ENCODE results near the gene WRAP73.

DNA sequence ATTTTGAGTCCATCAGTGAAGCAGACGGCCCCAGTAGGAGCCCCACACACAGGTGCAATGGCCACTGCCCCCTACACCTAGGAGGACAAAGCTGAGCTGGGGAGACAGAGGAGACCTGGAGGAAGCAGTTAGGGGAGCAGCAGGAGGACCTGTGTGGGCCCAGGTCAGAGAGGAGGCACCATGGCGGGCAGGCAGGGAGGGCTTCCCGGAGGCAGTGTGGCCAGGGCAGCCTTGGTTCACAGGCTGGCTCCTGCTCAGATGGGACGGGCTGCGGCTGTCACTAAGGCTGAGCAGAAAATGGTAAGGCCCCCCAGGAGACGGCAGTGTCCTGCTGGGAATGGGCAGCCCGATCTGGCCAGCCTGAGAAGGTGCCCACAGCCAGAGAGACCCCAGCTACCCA, 54.0 kb downstream of the WRAP73 start:
- TF ChIP-seq, protein P1, sequence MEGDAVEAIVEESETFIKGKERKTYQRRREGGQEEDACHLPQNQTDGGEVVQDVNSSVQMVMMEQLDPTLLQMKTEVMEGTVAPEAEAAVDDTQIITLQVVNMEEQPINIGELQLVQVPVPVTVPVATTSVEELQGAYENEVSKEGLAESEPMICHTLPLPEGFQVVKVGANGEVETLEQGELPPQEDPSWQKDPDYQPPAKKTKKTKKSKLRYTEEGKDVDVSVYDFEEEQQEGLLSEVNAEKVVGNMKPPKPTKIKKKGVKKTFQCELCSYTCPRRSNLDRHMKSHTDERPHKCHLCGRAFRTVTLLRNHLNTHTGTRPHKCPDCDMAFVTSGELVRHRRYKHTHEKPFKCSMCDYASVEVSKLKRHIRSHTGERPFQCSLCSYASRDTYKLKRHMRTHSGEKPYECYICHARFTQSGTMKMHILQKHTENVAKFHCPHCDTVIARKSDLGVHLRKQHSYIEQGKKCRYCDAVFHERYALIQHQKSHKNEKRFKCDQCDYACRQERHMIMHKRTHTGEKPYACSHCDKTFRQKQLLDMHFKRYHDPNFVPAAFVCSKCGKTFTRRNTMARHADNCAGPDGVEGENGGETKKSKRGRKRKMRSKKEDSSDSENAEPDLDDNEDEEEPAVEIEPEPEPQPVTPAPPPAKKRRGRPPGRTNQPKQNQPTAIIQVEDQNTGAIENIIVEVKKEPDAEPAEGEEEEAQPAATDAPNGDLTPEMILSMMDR (IDR thresholded peaks at IDR 0.05): no peak
- TF ChIP-seq POLR2A (IDR thresholded peaks at IDR 0.05): no peak

All from adrenal gland (tissue), 5 donors.